Activated T-cell treated with anti-CD3 and anti-CD28 coated beads, Interleukin-2, amount 50 U/mL, for 24 hours (primary cell): ENCODE results near the gene DPP4.
A peak's percentile ranks its signal among the peaks of the same experiment; 100 is the strongest.

ENCODE experiments used
- DNase-seq: peaks from one replicate; pipeline ENCODE4 v3.0.0-alpha.2; 2020
- H3K27ac Mint-ChIP-seq: 2 replicates; pipeline ENCODE4 v1.8.0; 2020; ENCODE audit warnings: mild to moderate bottlenecking, mixed read lengths
- H3K27me3 Mint-ChIP-seq: 2 replicates; pipeline ENCODE4 v1.8.0; 2020; ENCODE audit warnings: mixed read lengths
- H3K36me3 Mint-ChIP-seq: 2 replicates; pipeline ENCODE4 v1.8.0; 2020; ENCODE audit warnings: low read depth, mixed read lengths
- H3K4me1 Mint-ChIP-seq: 2 replicates; pipeline ENCODE4 v1.8.0; 2020; ENCODE audit warnings: low read depth, mixed read lengths
- H3K4me3 Mint-ChIP-seq: 2 replicates; pipeline ENCODE4 v1.8.0; 2020; ENCODE audit warnings: mild to moderate bottlenecking, moderate library complexity, mixed read lengths
- H3K9me3 Mint-ChIP-seq: 2 replicates; pipeline ENCODE4 v1.8.0; 2020; ENCODE audit warnings: mixed read lengths

Gene DPP4

DNA sequence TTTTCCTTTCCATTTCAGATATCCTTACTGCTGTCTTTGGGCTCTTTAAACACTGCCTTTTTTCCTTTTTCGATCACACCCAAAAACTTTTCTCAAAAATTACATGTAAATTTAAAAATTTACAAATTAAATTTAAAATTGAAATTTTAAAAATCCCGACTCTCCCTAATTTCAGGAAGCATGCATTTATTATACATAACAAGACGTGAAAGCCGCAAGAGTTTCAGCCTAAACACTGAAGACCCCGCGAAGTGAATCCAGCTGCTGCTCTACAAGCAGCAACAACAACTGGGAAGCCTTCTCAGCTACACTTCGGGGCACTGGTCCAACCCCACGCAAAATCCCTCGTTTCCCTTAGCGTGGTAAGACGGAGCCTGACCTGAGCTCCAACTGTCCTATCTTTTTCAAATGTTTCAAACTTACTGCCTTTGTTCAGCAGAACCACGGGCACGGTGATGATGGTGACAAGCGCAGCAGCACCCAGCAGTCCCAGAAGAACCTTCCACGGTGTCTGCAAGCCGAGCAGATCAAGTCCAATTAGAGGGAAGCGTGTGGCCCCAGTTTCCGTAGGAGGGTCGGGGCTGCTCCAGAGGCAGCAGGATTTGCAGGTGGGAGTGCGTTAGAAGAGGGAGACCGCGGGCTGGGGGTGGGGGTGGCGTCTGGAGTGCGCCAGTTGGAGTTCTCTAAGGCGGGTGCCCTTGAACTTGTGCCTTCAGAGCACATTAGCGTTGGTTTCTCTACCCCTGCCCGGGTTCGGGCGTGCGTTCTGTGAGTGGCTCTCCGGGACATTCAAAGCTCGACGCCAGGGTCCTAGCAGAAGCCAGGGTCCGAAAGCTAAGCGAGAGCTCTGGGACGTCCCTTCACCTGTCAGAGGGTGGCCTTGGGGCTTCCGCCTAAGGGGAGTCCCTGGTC lies 783 bp downstream of the DPP4 start:
- Mint-ChIP-seq H3K4me3 (peak overlapping the region; percentile 86), H3K9me3 (peaks cover 9% of the 10 kb centered on the region), H3K4me1 (peaks cover 56% of the 10 kb centered on the region), H3K36me3 (peaks cover 40% of the 10 kb centered on the region), H3K27ac (peak overlapping the region; percentile 90), H3K27me3 (no peaks in the 10 kb centered on the region)
- DNase-seq = no peak

DNA sequence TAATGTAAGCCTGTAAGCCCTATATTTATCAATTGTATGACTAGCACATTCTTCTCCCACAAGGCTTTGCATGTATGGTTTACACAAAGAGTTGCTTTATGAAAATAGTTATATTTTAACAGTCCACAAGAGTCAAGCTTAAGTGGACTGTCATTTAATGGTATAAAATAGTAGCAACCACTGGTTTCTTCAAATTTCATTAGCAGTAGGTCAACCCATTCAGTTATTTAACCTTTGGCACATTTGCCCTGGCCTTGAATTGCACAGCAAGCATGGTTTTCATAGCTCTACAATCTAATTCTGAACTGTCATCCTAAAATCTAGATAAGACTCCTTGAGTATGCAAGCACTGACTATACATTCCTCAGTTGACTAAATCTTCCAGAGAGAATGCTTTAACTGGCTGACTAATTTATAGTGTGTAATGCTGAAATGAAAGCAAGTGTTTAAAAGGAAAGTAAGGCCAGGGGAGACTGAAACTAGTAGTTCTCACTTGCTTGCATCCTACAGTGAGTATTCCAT lies 1.8 kb downstream of the DPP4 start:
- H3K27ac Mint-ChIP-seq = peak overlapping the region; percentile 75

DNA sequence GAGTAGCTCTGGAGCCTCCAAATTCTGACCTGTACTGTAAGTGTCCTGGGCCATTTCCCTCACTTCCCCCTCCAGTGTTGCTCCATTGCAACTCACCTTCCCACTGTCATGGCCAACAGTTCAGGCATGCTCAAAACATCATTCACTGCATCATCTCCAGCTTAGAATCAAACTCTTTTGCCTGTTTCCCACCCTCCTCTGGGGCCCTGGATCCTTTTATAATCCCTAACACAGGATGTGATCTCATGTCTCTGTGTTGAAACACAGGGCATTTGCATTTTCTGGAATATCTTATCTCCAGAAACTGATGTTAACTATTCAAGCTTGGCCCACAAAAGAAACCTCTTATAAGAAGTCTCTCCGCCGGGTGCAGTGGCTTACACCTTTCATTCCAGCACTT lies 3.0 kb downstream of the DPP4 start:
- no peak for DNase-seq
- Mint-ChIP-seq H3K9me3 (no peaks in the 10 kb centered on the region), H3K36me3 (peaks cover 36% of the 10 kb centered on the region), H3K4me3 (peak overlapping the region; percentile 86), H3K27me3 (no peaks in the 10 kb centered on the region), H3K27ac (peak overlapping the region; percentile 24), H3K4me1 (peaks cover 72% of the 10 kb centered on the region)

More for the DNA sequence above, 1.8 kb downstream of the DPP4 start:
- no peak for DNase-seq
- H3K36me3 Mint-ChIP-seq = peaks cover 33% of the 10 kb centered on the region
- no peaks in the 10 kb centered on the region for H3K9me3 Mint-ChIP-seq
- H3K4me3 Mint-ChIP-seq = peak overlapping the region; percentile 86
- peaks cover 63% of the 10 kb centered on the region for H3K4me1 Mint-ChIP-seq
- no peaks in the 10 kb centered on the region for H3K27me3 Mint-ChIP-seq

DNA sequence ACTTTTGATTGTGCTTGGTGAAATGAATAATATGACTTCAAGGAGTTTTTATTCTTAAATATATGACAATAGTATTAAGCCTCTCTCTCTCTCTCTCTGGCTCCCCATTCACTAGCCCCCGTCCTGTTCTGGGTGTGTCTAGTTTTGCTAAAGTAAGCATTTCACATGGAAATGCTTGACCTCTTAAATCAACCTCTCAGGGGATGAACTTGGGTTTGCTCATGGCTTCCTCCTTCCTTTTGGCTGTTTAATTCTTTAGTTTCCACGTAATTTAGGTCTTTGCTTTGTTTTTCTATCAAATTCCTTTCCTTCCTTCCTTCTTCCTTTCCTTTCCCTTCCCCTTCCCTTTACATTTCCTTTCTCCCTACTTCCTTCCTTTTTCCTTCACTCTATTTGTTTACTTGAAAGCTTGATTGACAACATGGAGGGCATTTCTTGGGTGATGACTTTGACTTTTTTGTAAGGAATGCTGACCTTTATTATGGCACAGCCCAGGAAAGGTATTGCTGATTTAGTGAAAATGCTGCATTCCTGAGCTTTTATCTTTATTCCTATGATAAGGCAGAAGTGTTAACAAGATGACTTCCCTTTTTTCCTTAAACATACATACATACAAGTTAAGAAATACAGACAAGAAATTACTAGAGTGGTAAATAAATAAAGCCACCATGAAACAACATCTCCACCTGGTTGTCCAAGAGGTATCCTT lies 3.6 kb downstream of the DPP4 start:
- Mint-ChIP-seq H3K4me1 (peaks cover 68% of the 10 kb centered on the region), H3K4me3 (peak overlapping the region; percentile 86), H3K27ac (no peak overlapping the region), H3K27me3 (no peaks in the 10 kb centered on the region), H3K36me3 (peaks cover 36% of the 10 kb centered on the region), H3K9me3 (no peaks in the 10 kb centered on the region)
- DNase-seq = no peak

DNA sequence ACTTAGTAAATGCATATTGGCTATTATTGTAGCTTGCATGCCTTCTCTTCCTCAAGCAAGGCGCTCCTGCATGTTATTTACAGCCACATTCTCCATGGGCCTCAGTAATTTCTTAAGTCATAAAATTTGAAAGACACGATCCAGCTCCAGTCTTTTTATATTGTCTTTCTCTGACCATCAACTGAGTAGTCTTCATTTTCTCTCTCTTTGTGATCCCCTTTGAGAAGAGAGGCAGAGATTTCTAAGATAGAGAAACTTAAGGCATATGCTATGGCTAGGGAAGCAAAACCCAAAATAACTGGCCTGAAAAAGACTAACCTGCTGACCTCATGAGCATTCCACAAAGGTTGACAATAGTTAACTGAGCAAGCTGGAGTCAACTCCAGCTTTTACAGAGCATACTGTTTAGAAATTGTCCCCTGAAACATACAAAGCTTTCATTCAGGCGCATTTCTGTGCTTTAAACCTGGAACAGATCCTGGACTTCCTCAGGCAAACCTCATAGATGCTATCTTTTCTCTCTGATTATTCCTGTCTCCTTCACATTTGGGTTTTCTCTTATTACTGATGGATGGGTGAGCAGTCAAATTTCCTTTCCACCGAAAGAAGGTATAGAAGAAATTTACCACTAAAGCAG lies 4.6 kb downstream of the DPP4 start:
- Mint-ChIP-seq H3K9me3 (no peaks in the 10 kb centered on the region), H3K4me3 (no peak overlapping the region), H3K27me3 (no peaks in the 10 kb centered on the region), H3K36me3 (peaks cover 38% of the 10 kb centered on the region), H3K4me1 (peaks cover 66% of the 10 kb centered on the region), H3K27ac (no peak overlapping the region)
- DNase-seq = no peak

DNA sequence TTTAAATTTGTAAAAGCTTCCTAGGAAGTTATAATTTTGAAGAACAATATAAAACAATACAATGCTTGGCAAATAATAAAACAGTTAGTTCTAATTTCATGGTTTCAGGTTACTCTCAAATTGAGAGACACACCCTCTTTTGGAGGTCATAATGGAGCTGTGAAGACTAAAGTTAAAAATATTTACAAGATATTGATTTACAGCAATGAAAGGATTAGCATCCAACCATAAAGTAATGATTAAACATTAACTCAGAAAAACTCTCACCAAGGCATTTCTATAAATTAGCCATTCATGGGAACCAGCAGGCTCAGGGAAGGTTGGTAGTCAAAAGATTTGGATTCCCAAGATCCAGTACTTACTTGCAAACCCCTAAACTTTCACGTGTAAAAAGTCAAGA lies 6.4 kb downstream of the DPP4 start:
- peaks cover 37% of the 10 kb centered on the region for H3K36me3 Mint-ChIP-seq
- peaks cover 73% of the 10 kb centered on the region for H3K4me1 Mint-ChIP-seq
- no peak overlapping the region for H3K27ac Mint-ChIP-seq
- H3K27me3 Mint-ChIP-seq = no peaks in the 10 kb centered on the region
- H3K9me3 Mint-ChIP-seq = no peaks in the 10 kb centered on the region
- H3K4me3 Mint-ChIP-seq = no peak overlapping the region
- no peak for DNase-seq

DNA sequence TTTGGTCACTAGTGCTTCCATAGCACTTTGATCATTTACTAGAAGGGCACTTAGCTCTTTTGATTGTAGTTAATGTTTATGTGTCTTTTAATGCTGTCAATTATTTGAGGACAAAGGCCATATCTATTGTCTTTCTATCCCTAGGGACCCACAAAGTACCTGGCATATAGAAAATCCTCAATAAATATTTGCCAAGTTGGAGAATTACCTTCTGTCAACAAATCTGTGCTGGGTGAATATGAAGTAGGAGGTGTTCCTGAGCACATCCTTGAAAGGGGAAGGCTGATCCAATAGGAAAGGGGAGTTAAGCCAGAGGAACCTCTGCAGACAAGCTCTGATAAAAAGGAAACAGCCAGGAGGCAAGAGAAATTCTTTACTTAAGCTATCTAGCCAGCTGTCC lies 8.2 kb downstream of the DPP4 start:
- peaks cover 30% of the 10 kb centered on the region for H3K36me3 Mint-ChIP-seq
- no peaks in the 10 kb centered on the region for H3K27me3 Mint-ChIP-seq
- peaks cover 67% of the 10 kb centered on the region for H3K4me1 Mint-ChIP-seq
- no peak for DNase-seq
- H3K9me3 Mint-ChIP-seq = no peaks in the 10 kb centered on the region
- H3K27ac Mint-ChIP-seq = no peak overlapping the region
- no peak overlapping the region for H3K4me3 Mint-ChIP-seq

DNA sequence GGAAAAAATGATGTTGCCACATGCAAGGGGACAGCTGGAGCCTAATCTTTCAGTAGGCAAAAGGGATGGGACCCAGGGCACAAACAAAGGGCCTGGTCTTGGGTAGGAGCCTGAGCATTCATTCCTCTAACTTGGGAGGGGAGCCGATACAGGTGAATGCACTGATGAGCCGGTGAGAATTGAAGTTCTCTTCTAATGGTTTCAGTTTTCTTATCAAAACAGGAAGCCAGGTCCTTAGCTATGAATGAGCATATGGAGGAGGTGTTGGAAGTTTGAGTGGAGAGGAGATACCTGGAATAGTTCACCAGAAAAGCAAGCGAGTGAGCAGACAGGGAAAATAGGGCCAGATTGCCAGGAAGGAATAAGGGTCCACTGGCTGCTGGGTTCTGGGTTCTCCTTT lies 10.1 kb downstream of the DPP4 start:
- Mint-ChIP-seq H3K4me3 (peak overlapping the region; percentile 34), H3K27ac (peak overlapping the region; percentile 90), H3K4me1 (peaks cover 73% of the 10 kb centered on the region), H3K36me3 (peaks cover 20% of the 10 kb centered on the region), H3K9me3 (no peaks in the 10 kb centered on the region), H3K27me3 (no peaks in the 10 kb centered on the region)
- no peak for DNase-seq

DNA sequence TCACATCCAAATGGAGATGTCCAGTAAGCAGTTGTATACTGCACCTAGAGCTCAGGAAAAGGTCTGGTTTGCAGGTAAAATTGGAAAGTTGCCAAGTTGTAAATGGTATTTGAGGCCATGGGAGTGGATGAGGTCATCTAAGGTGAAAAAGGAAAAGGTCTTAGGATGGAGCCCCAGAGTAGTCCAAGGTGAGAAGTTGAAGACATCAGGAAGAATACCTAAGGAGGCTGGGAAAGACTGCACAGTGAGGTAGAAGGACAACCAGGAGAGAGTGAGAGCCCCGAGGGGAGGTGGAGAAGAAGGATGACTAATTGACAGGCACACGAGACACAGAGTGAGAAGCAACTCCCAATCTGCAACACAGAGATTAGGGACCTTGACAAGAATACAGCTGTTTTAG lies 10.7 kb downstream of the DPP4 start:
- H3K4me1 Mint-ChIP-seq = peaks cover 75% of the 10 kb centered on the region
- H3K27me3 Mint-ChIP-seq = no peaks in the 10 kb centered on the region
- DNase-seq = no peak
- H3K27ac Mint-ChIP-seq = peak overlapping the region; percentile 90
- no peaks in the 10 kb centered on the region for H3K9me3 Mint-ChIP-seq
- peak overlapping the region; percentile 34 for H3K4me3 Mint-ChIP-seq
- peaks cover 23% of the 10 kb centered on the region for H3K36me3 Mint-ChIP-seq

DNA sequence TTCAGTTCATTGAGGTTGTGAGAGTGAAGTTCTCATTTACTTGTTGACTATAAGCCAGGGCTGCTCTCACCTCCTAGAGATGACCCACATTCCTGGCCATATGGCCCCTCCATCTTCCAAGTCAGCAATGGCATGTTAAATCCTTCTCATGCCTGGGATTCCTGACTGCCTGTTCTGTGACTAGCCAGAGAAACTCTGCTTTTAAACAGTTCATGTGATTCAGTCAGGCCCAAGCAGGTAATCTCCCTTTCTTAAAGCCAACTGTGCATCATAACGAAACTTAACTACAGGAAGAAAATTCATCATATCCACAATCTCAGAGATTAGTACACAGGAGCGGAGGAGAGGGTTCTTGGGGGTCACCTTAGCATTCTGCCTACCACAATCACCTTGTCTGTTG lies 11.5 kb downstream of the DPP4 start:
- Mint-ChIP-seq H3K4me3 (no peak overlapping the region), H3K27ac (peak overlapping the region; percentile 90), H3K36me3 (peaks cover 28% of the 10 kb centered on the region), H3K9me3 (no peaks in the 10 kb centered on the region), H3K27me3 (no peaks in the 10 kb centered on the region), H3K4me1 (peaks cover 78% of the 10 kb centered on the region)
- no peak for DNase-seq

DNA sequence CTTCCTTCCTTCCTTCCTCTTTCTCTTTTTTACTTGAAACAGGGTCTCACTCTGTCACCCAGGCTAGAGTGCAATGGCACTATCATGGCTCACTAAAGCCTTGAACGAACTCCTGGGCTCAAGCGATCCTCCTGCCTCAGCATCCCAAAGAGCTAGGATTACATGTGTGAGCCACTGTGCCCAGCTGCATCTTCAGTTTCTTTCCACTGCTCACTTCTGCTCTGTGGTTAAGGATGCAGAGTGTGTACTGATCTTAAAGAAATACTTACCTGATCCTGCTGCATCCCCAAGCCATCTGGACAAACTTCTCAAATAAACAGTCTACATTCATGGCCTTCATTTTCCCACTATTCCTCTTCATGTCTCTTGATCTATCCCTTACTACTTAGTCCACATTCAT lies 13.0 kb downstream of the DPP4 start:
- Mint-ChIP-seq H3K27ac (peak overlapping the region; percentile 48), H3K36me3 (peaks cover 33% of the 10 kb centered on the region), H3K4me1 (peaks cover 82% of the 10 kb centered on the region), H3K9me3 (no peaks in the 10 kb centered on the region), H3K27me3 (no peaks in the 10 kb centered on the region), H3K4me3 (no peak overlapping the region)
- no peak for DNase-seq

DNA sequence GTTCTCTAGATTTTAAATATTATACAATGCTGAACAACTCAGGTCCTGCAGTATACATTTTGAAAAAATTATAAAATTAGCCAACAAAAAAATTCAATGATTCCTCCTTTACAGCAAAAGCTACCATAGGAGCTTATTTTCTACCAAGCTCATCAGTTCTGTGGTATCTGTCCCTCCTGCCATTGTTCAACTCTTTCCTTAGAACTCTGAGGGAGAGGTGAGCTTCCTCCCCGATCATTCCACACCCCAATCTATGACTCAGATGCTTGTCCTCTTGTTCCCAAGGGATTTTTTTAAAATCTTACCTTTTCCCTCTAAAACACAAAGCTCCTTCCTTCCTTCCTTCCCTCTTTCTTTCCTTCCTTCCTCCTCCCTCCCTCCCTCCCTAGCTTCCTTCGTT lies 13.5 kb downstream of the DPP4 start:
- Mint-ChIP-seq H3K4me3 (no peak overlapping the region), H3K27ac (peak overlapping the region; percentile 96), H3K36me3 (peaks cover 36% of the 10 kb centered on the region), H3K4me1 (peaks cover 87% of the 10 kb centered on the region), H3K27me3 (no peaks in the 10 kb centered on the region), H3K9me3 (no peaks in the 10 kb centered on the region)
- DNase-seq = no peak

DNA sequence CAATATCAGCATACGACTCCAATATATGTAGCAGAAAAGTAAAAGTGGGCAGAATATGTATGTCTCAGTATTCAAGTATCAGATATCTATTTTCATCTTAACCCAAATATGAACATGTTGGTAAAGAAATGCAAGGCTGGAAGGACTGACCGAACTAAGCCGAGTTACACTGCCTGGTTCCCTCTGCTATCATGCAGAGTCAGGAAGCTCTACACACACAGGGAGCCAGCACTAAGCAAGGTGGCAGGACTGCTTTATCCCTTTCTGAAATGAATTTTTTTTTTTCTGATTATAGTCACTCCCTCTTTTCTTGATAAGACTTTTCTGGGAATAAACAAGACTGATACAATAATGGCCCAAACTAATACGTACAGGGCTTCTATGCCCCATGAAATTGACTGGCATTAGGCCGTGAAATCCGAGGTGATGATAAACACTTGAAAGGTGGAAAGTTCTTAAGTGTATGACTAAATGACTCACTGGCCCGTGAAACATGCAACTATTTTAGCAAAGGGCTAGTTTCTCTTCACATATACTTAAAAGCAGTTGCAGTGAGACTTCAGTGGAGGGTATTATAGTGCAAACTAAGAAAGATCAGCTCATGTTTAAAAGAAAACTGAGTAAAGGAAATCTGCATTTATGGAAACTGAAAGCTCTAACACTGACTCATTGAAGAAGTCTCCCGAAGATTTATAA lies 14.9 kb downstream of the DPP4 start:
- peaks cover 88% of the 10 kb centered on the region for H3K4me1 Mint-ChIP-seq
- H3K27me3 Mint-ChIP-seq = no peaks in the 10 kb centered on the region
- DNase-seq = no peak
- H3K4me3 Mint-ChIP-seq = peak overlapping the region; percentile 59
- H3K9me3 Mint-ChIP-seq = no peaks in the 10 kb centered on the region
- peak overlapping the region; percentile 96 for H3K27ac Mint-ChIP-seq
- H3K36me3 Mint-ChIP-seq = peaks cover 35% of the 10 kb centered on the region

DNA sequence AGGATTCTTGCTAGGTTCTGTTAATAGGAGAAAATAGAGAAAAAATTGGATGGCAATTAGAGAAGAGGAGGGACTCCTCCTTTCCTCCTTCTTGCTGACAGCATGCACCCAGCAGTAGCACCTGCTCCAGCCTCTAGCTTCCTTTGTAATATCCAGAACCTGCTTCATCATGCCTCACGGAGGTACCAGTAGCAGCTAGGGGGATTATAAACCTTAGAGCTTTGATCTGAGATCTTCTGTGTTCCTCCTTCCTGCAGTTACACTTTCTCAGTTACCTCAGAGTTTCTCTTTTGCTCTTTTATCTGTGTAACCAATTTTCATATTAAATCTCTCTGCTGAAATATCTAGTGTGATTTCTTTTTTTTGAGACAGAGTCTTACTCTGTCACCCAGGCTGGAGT lies 16.6 kb downstream of the DPP4 start:
- H3K27ac Mint-ChIP-seq = peak overlapping the region; percentile 96
- H3K4me3 Mint-ChIP-seq = peak overlapping the region; percentile 21
- H3K4me1 Mint-ChIP-seq = peaks cover 74% of the 10 kb centered on the region
- peaks cover 32% of the 10 kb centered on the region for H3K36me3 Mint-ChIP-seq
- no peaks in the 10 kb centered on the region for H3K9me3 Mint-ChIP-seq
- H3K27me3 Mint-ChIP-seq = no peaks in the 10 kb centered on the region
- DNase-seq = no peak
